Astrocyte (in vitro differentiated cells and primary cell): ENCODE measurements around the gene TMEM266.

Experiments
- EZH2 ChIP-seq: IDR thresholded peaks from 2 replicates; pipeline ENCODE4 v1.6.1; 2012; ENCODE audit warnings: mild to moderate bottlenecking, low read length, inconsistent platforms; ENCODE audit not compliant: insufficient read depth
- TF ChIP-seq, protein P1 (sequence below): IDR thresholded peaks from 2 replicates; pipeline ENCODE4 v1.5.1; 2011; ENCODE audit warnings: low read depth, mild to moderate bottlenecking, inconsistent platforms, low read length, moderate library complexity; ENCODE audit not compliant: insufficient read depth

DNA sequence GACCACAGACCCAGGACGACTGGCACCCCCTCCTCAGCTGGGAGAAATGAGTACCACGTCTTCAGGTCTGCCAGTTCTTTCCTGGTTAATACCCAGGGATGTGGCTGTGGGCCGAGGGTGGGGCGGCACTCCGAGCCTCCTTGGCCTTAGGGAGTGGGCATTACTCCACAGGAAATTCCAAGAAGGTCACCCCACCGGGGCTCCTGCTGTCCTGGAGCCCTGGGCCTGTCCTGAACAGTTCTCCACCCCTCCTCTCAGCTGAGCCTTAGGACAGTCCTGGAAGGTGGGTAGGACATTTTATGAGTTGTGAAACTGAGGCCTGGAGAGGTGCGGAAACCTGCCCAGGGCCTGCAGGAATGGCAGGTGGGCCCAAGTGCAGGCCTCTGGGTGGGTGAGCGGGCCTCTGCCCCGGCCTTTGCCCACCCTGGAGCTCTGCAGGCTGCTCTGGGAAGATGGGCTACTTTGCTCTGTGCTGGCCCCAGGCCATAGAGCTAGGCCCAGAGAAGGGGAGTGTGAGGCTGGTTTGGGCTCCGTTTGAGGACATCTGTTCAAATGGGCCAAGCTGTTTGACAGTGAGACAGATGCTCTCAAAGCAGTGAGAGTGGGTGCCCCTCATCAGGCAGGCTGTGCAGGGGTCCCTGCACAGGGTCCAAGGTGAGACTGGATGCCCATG, 103.1 kb downstream of the TMEM266 start:
- TF ChIP-seq, protein P1, sequence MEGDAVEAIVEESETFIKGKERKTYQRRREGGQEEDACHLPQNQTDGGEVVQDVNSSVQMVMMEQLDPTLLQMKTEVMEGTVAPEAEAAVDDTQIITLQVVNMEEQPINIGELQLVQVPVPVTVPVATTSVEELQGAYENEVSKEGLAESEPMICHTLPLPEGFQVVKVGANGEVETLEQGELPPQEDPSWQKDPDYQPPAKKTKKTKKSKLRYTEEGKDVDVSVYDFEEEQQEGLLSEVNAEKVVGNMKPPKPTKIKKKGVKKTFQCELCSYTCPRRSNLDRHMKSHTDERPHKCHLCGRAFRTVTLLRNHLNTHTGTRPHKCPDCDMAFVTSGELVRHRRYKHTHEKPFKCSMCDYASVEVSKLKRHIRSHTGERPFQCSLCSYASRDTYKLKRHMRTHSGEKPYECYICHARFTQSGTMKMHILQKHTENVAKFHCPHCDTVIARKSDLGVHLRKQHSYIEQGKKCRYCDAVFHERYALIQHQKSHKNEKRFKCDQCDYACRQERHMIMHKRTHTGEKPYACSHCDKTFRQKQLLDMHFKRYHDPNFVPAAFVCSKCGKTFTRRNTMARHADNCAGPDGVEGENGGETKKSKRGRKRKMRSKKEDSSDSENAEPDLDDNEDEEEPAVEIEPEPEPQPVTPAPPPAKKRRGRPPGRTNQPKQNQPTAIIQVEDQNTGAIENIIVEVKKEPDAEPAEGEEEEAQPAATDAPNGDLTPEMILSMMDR = no peak
- no peak for TF ChIP-seq EZH2
